Nephron progenitor cell (in vitro differentiated cells): ENCODE measurements around the gene EDIL3.
A peak's percentile ranks its signal among the peaks of the same experiment; 100 is the strongest.

Source experiments
- DNase-seq: peaks from one replicate; pipeline ENCODE4 v3.0.0; 2021
- H3K27ac Mint-ChIP-seq: 2 replicates; pipeline ENCODE4 v1.8.0; 2021; ENCODE audit warnings: mild to moderate bottlenecking, moderate library complexity, mixed read lengths
- H3K27me3 Mint-ChIP-seq: 2 replicates; pipeline ENCODE4 v1.8.0; 2021; ENCODE audit warnings: mild to moderate bottlenecking, low read depth, mixed read lengths; ENCODE audit not compliant: poor library complexity
- H3K36me3 Mint-ChIP-seq: 2 replicates; pipeline ENCODE4 v1.8.0; 2021; ENCODE audit warnings: low read depth, mixed read lengths
- H3K4me1 Mint-ChIP-seq: 2 replicates; pipeline ENCODE4 v1.8.0; 2021; ENCODE audit warnings: mixed read lengths
- H3K4me3 Mint-ChIP-seq: 2 replicates; pipeline ENCODE4 v1.8.0; 2021; ENCODE audit warnings: mild to moderate bottlenecking, moderate library complexity, mixed read lengths
- H3K9me3 Mint-ChIP-seq: 2 replicates; pipeline ENCODE4 v1.8.0; 2021; ENCODE audit warnings: mild to moderate bottlenecking, moderate library complexity, mixed read lengths
- TF ChIP-seq, protein P1 (sequence below): fragments of 200-600 bp; sonication (generic); IDR thresholded peaks from 2 replicates; pipeline ENCODE4 v1.5.0; 2021; ENCODE audit warnings: antibody characterized with exemption

Gene EDIL3

GRCh38 chr5:84273517-84273883 is 111.2 kb downstream of the EDIL3 start:
- no peak for DNase-seq
- Mint-ChIP-seq H3K9me3 (no peaks in the 10 kb centered on the region), H3K36me3 (no peaks in the 10 kb centered on the region), H3K27me3 (no peaks in the 10 kb centered on the region), H3K4me1 (peaks cover 15% of the 10 kb centered on the region), H3K27ac (no peak overlapping the region), H3K4me3 (no peak overlapping the region)
- TF ChIP-seq, protein P1, sequence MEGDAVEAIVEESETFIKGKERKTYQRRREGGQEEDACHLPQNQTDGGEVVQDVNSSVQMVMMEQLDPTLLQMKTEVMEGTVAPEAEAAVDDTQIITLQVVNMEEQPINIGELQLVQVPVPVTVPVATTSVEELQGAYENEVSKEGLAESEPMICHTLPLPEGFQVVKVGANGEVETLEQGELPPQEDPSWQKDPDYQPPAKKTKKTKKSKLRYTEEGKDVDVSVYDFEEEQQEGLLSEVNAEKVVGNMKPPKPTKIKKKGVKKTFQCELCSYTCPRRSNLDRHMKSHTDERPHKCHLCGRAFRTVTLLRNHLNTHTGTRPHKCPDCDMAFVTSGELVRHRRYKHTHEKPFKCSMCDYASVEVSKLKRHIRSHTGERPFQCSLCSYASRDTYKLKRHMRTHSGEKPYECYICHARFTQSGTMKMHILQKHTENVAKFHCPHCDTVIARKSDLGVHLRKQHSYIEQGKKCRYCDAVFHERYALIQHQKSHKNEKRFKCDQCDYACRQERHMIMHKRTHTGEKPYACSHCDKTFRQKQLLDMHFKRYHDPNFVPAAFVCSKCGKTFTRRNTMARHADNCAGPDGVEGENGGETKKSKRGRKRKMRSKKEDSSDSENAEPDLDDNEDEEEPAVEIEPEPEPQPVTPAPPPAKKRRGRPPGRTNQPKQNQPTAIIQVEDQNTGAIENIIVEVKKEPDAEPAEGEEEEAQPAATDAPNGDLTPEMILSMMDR = no peak

DNA sequence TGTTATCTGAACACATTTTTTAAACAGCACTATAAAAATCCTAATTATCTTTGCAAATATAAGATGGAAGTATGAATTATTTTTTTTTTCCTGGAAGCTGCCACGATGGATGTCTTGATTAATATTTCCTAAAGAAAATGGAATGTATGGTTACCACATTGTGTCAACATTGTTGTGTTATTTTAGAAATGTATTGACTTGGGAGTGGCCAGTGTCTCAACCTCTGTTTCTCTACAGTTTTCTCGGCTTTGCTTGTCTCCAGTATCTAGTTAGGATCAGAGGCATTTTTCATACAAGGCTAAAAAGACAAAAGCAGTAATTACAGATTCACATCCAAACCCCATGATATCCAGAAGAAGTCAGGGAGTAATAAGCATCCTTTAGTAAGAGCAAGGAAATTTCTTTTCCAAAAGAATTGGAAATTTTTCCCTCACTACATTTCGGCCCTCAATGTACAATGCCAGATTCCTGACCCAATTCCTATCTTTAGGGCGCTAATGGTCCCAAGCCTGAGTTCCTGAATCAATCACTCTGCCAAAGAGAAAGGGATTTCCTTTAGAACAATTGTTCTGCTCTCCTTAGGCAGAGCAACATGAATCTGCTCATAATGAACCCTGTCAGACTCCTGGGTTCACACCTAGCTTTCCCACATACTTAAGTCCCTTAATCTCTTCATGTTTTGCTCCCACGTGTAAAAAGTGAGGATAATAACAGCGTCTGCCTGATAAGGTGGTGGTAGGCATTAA is 111.7 kb downstream of the EDIL3 start:
- H3K36me3 Mint-ChIP-seq = no peaks in the 10 kb centered on the region
- no peaks in the 10 kb centered on the region for H3K27me3 Mint-ChIP-seq
- H3K27ac Mint-ChIP-seq = no peak overlapping the region
- no peaks in the 10 kb centered on the region for H3K9me3 Mint-ChIP-seq
- DNase-seq = no peak
- TF ChIP-seq, protein P1 = no peak
- H3K4me3 Mint-ChIP-seq = no peak overlapping the region
- peaks cover 14% of the 10 kb centered on the region for H3K4me1 Mint-ChIP-seq

DNA sequence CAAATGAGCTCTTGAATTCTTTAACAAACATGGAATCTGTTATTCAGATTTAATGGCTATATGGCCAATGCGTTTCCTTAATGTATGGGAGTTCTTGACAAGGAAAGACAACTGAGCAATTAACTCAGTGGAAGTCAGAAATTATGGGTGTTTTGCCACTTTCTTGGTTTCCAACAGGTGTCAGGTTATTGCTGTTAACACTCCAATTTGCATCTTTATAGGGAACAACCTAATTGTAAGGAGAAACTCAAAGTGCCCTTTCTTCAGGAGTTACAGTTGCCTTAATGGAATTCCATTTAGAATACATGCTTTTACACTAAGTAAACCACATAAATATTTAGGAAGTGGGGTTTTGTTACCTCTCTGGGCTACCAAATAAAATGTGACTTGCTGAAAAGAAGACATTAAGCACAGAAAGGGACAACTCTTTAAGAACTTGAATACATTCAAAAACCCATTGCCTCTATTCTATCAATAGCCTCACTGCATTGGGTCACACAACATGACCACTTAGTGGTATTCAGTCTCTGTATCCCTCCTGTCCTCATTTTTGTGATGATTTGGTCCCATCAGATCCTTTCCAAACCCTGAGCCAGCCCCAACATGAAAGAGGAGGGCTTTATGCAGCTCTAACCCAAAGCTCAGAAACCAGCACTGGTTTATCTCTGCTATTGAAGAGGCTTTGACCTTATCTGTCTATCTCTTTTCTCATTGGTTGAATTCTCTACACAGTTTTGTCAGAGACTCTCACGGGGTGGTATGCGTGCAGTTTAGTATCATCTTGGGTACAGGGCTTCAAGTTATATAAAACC is 118.7 kb downstream of the EDIL3 start:
- DNase-seq = no peak
- TF ChIP-seq, protein P1 = no peak
- Mint-ChIP-seq H3K36me3 (no peaks in the 10 kb centered on the region), H3K9me3 (no peaks in the 10 kb centered on the region), H3K27ac (peak overlapping the region; percentile 68), H3K4me1 (peaks cover 33% of the 10 kb centered on the region), H3K4me3 (no peak overlapping the region), H3K27me3 (peaks cover 4% of the 10 kb centered on the region)

GRCh38 chr5:84265130-84265529 is 119.5 kb downstream of the EDIL3 start:
- no peak overlapping the region for H3K4me3 Mint-ChIP-seq
- no peaks in the 10 kb centered on the region for H3K36me3 Mint-ChIP-seq
- DNase-seq = no peak
- peaks cover 36% of the 10 kb centered on the region for H3K4me1 Mint-ChIP-seq
- TF ChIP-seq, protein P1 = no peak
- H3K27me3 Mint-ChIP-seq = peaks cover 4% of the 10 kb centered on the region
- H3K27ac Mint-ChIP-seq = no peak overlapping the region
- H3K9me3 Mint-ChIP-seq = no peaks in the 10 kb centered on the region

DNA sequence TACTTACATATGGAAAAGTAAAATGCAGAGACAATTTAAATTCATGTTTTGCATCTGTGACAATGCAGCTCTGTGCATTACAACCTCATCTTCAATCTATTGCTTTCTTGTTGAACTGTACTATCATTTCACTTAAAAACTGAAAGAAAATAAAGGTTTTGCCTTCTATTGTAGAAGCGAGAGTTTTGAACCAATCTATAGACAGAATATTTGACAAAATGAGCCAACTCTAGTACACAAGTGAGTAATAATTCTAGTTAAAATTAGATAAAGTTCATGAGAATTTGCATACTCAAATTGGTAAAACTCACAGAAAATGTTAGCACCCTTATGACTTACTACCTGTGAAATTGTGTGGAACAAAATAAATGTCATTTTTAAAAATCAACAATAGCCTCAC is 123.7 kb downstream of the EDIL3 start:
- H3K9me3 Mint-ChIP-seq = no peaks in the 10 kb centered on the region
- H3K4me1 Mint-ChIP-seq = peaks cover 37% of the 10 kb centered on the region
- no peaks in the 10 kb centered on the region for H3K36me3 Mint-ChIP-seq
- H3K4me3 Mint-ChIP-seq = no peak overlapping the region
- TF ChIP-seq, protein P1 = no peak
- H3K27ac Mint-ChIP-seq = no peak overlapping the region
- no peak for DNase-seq
- H3K27me3 Mint-ChIP-seq = no peaks in the 10 kb centered on the region
